K562 (cell line): ENCODE measurements around the gene COP1. TPM values are rescaled to one million over a fixed set of nuclear protein-coding genes. Genes with fewer than 3 reads are reported as not detected.

Experiments used
- RBM25 ChIP-seq: fragments of 200-400 bp; formaldehyde crosslinking; IDR thresholded peaks from 2 replicates; pipeline ENCODE4 v1.6.1; 2018; ENCODE audit warnings: low read length, low read depth, moderate library complexity; ENCODE audit not compliant: severe bottlenecking
- TRIM28 ChIP-seq: fragments of 450-650 bp; IDR thresholded peaks from 2 replicates; pipeline ENCODE4 v1.6.1; 2017
- ZNF165 ChIP-seq: fragments of 250-450 bp; sonication (Bioruptor Pico); IDR thresholded peaks from 2 replicates; pipeline ENCODE4 v1.4.0; 2020; ENCODE audit warnings: borderline replicate concordance
- polyA plus RNA-seq, 8 experiments: library from polyadenylated mRNA; depleted of rRNA in 4 of 8; stranded (reverse) in 5 of 8; unstranded in 3 of 8; fragments of >200 nt; fragmentation: Nextera tagmentation in 2 of 8; fragmentation: Illumina TruSeq in 1 of 8; extraction: Ambion mirVana in 2 of 8; extraction: Trizol in 1 of 8; gene quantifications; 2 replicates each; pipeline versions ENCODE4 v1.2.1 to v1.2.3, GENCODE V29; 2011 to 2014; ENCODE audit warnings: inconsistent platforms in 1 of 8, missing spikeins in 1 of 8
- total RNA-seq, 7 experiments: library from RNA; depleted of rRNA in 6 of 7; stranded (reverse); fragments of >200 nt in 6 of 7; fragmentation: Illumina TruSeq in 2 of 7; extraction: Trizol in 2 of 7; gene quantifications; 2 replicates each; pipeline versions ENCODE4 v1.2.1 to v1.2.3, GENCODE V29; 2011 to 2021; ENCODE audit warnings: low replicate concordance in 1 of 7
- TF ChIP-seq, protein P1 (sequence below): IDR thresholded peaks from 2 replicates; pipeline ENCODE4 v1.6.1; 2012; ENCODE audit warnings: low read depth, low read length, improper control_type of control experiment, borderline replicate concordance
- TF ChIP-seq, protein P2 (sequence below): fragments of 450-650 bp; IDR thresholded peaks from 2 replicates; pipeline ENCODE4 v1.6.1; 2016; ENCODE audit warnings: antibody characterized with exemption
- TF ChIP-seq, protein P3 (sequence below): fragments of 250-450 bp; sonication (Bioruptor Pico); IDR thresholded peaks from 2 replicates; pipeline ENCODE4 v1.4.0; 2020; ENCODE audit warnings: mild to moderate bottlenecking, moderate library complexity

COP1 gene
- total and polyA plus RNA-seq, 9 of the 15 experiments (the other 6 are each of a cell fraction or from before 2014, with no cell fraction given): 25.8 to 77.7 (median 58.6) TPM

DNA sequence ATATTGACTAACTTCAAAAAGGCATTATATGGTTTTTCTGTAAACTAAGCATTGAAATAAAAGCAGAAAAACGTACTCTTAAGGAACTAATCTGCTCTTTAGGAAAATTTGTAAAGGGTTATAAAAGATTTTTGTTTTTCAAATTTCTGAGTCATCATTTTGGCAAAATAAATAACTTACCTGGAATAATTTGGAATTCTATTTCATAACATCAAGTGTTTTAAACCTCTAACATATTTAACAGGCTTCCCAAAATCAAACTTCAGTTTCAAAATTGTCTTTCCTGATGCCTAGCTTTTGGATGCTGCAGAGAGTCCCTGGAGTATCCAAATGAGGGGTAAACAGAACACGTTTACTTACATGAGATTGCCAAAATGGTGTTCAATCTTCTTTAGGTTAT, 108.5 kb downstream of the COP1 start (continued):
- TF ChIP-seq, protein P1, sequence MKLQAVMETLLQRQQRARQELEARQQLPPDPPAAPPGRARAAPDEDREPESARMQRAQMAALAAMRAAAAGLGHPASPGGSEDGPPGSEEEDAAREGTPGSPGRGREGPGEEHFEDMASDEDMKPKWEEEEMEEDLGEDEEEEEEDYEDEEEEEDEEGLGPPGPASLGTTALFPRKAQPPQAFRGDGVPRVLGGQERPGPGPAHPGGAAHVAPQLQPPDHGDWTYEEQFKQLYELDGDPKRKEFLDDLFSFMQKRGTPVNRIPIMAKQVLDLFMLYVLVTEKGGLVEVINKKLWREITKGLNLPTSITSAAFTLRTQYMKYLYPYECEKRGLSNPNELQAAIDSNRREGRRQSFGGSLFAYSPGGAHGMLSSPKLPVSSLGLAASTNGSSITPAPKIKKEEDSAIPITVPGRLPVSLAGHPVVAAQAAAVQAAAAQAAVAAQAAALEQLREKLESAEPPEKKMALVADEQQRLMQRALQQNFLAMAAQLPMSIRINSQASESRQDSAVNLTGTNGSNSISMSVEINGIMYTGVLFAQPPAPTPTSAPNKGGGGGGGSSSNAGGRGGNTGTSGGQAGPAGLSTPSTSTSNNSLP: no peak
- TF ChIP-seq RBM25 (peak; percentile 71), ZNF165 (CRISPR knock-in tag) (no peak), TRIM28 (peak; percentile 90)
- TF ChIP-seq, protein P2, sequence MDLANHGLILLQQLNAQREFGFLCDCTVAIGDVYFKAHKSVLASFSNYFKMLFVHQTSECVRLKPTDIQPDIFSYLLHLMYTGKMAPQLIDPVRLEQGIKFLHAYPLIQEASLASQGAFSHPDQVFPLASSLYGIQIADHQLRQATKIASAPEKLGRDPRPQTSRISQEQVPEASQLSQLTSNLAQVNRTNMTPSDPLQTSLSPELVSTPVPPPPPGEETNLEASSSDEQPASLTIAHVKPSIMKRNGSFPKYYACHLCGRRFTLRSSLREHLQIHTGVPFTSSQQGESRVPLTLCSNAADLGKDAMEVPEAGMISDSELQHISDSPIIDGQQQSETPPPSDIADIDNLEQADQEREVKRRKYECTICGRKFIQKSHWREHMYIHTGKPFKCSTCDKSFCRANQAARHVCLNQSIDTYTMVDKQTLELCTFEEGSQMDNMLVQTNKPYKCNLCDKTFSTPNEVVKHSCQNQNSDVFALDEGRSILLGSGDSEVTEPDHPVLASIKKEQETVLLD: no peak
- TF ChIP-seq, protein P3, sequence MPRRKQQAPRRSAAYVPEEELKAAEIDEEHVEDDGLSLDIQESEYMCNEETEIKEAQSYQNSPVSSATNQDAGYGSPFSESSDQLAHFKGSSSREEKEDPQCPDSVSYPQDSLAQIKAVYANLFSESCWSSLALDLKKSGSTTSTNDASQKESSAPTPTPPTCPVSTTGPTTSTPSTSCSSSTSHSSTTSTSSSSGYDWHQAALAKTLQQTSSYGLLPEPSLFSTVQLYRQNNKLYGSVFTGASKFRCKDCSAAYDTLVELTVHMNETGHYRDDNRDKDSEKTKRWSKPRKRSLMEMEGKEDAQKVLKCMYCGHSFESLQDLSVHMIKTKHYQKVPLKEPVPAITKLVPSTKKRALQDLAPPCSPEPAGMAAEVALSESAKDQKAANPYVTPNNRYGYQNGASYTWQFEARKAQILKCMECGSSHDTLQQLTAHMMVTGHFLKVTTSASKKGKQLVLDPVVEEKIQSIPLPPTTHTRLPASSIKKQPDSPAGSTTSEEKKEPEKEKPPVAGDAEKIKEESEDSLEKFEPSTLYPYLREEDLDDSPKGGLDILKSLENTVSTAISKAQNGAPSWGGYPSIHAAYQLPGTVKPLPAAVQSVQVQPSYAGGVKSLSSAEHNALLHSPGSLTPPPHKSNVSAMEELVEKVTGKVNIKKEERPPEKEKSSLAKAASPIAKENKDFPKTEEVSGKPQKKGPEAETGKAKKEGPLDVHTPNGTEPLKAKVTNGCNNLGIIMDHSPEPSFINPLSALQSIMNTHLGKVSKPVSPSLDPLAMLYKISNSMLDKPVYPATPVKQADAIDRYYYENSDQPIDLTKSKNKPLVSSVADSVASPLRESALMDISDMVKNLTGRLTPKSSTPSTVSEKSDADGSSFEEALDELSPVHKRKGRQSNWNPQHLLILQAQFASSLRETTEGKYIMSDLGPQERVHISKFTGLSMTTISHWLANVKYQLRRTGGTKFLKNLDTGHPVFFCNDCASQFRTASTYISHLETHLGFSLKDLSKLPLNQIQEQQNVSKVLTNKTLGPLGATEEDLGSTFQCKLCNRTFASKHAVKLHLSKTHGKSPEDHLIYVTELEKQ (CRISPR knock-in tag): no peak
